Right renal cortex interstitium (tissue), 3 donors: ENCODE data around the gene ELL3. TPM values are rescaled to one million over a fixed set of nuclear protein-coding genes. Genes with fewer than 3 reads are reported as not detected.
"Not testable (repeated sequence)": the region's sequence is repeated elsewhere in the genome, so short reads cannot be mapped to it uniquely, and the experiment has no call there.

ENCODE experiments used
- DNase-seq, 3 donors: peaks; one replicate each; pipeline ENCODE4 v3.0.0-alpha.2; 2013; ENCODE audit warnings: low read depth in 3 of 3, low spot score in 2 of 3
- polyA plus RNA-seq, 3 donors: library from polyadenylated mRNA; unstranded; fragments of 120-200 nt; gene quantifications; one replicate each; pipeline ENCODE4 v1.2.1, GENCODE V29; 2013; ENCODE audit not compliant: insufficient read length in 3 of 3

Gene ELL3, protein sequence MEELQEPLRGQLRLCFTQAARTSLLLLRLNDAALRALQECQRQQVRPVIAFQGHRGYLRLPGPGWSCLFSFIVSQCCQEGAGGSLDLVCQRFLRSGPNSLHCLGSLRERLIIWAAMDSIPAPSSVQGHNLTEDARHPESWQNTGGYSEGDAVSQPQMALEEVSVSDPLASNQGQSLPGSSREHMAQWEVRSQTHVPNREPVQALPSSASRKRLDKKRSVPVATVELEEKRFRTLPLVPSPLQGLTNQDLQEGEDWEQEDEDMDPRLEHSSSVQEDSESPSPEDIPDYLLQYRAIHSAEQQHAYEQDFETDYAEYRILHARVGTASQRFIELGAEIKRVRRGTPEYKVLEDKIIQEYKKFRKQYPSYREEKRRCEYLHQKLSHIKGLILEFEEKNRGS
- 1 to 10 TPM; 3.9 to 4.6 (median 4.1) TPM for polyA plus RNA-seq

DNA sequence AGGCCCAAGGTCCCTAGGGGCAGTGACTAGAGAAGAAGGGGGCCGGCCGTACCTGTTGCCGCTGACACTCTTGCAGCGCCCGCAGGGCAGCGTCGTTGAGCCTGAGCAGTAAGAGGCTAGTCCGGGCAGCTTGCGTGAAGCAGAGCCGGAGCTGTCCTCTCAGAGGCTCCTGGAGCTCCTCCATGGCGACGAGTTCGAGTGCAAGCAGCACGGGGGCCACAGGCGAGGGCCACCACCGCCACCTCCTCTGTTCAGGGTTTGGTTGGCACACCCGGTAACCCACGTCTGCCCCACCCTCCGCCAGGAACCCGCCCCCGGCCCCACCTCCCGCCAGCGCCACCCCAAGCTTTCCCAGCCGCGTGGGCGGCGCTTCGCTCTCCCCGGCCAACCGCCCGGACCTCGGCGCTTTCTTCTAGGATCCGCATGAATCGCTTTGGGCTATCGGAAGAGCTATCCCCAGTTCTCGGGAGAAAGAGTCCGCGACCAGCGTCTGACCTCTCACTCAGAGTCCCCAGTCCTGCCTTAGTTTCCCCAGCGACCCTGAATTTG lies at the start of gene ELL3:
Gene ELL3, minus strand, starts transcription at position 249 of the 549 bp plus-strand sequence. Its CDS starts 65 bp downstream, at position 184.
- no peak for DNase-seq

DNA sequence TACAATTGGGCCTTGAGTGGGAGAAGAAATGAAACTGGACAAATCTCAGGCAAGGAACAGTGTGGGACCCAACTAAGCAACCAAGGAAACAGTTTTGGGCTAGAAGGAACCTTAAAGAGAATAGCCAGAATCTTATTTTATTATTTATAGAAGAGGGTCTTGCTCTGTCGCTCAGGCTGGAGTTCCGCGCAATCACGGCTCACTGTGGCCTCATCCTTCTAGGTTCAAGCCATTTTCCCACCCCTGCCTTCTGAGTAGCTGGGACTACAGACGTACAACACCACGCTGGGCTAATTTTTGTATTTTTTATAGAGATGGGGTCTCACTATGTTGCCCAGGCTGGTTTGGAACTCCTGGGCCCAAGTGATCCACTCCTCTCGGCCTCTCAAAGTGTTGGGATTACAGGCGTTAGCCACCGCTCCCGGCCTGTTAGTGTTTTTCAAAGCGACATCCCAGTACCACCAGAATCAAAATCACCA lies 49.3 kb upstream of the ELL3 start:
- no peak for DNase-seq

DNA sequence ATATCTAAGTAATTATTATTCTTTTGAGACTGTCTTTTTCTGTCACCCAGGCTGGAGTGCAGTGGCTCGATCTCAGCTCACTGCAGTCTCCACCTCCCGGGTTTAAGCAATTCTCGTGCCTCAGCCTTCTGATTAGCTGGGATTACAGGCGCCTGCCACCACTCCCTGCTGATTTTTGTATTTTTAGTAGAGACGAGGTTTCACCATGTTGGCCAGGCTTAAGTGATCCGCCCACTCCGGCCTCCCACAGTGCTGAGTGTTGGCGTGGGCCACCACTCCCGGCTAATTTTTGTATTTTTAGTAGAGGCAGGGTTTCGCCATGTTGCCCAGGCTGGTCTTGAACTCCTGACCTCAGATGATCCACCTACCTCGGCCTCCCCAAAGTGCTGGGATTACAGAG lies 48.5 kb upstream of the ELL3 start:
- not testable (repeated sequence) for DNase-seq

DNA sequence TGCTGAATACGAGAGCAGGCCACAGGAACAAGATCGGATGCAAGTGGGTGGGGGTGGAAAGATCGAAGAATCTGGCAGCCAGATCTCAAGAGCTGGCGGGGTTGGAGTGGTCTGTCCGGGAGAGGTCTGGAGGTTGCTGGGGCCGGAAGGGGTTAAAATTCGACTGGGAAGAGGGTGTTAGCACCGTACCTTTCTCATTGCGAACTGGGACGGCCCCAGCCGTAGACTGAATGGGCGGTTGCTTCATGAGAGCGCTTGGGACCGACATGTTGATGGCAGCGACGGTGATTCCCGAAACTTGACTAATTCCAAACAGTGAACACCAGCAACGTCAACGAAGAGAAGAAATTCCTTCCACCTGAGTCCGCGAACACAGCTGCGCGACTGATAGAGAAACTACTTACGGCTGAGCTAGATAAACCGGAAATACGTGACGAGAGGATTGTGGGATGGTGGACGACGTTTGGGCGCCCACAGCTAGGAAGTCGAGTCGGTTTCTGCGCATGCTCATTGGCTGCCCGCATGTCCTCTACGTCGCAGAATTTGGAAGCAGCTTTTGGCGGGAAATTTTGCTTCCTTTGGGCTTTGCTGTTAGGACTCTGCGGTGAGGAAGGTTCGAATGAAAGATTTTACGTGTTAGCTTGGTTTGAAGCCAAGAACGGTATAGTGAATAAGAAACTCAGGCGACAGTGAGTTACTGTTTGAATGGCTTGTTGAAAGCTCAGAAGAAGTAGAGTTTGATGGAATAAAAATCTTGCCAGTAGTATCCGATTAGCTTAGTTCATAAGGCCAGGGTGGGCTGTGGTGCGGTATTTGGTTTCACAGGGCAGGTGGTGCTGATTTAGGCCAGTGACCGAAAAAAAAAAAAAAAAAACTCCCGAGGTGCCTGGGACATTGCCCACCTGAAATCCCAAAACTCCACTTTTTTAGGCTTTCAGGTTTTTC lies 47.8 kb upstream of the ELL3 start, which contains the start of gene MFAP1:
Gene MFAP1, minus strand, starts transcription at position 389 of the 945 bp plus-strand sequence. Its CDS starts 121 bp downstream, at position 268.
- DNase-seq: peak; percentile 88 to 93 (median 89)

DNA sequence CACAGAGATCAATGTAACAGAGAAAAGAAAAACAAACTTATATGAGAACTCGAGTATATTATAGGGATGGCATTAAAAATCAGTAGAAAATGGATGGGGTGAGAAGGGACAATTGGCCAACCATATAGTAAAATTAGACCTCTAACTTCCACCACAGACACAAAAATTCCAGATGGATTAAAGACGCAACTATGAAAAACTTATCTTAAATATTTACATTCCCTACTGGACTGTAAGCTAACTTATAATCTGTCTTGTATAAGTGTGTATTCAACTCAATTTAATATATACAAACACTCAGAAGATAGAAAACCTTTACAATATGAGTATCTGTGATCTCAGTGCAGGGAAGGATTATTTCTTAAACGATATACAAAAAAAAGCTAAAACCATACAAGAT lies 44.7 kb upstream of the ELL3 start:
- DNase-seq: no peak

DNA sequence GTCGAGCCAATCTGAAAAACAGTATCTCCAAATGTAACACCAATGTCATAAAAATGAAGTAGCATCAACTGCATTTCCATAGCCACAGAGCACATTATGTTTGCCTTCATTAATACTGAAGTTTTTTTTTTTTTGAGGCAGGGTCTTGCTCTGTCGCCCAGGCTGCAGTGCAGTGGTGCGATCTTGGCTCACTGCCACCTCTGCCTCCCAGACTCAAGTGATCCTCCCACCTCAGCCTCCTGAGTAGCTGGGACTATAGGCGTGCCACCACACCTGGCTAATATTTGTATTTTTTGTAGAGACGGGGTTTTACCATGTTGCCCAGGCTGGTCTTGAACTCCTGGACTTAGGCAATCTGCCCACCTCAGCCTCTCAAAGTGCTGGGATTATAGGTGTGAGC lies 38.3 kb upstream of the ELL3 start:
- not testable (repeated sequence) for DNase-seq

DNA sequence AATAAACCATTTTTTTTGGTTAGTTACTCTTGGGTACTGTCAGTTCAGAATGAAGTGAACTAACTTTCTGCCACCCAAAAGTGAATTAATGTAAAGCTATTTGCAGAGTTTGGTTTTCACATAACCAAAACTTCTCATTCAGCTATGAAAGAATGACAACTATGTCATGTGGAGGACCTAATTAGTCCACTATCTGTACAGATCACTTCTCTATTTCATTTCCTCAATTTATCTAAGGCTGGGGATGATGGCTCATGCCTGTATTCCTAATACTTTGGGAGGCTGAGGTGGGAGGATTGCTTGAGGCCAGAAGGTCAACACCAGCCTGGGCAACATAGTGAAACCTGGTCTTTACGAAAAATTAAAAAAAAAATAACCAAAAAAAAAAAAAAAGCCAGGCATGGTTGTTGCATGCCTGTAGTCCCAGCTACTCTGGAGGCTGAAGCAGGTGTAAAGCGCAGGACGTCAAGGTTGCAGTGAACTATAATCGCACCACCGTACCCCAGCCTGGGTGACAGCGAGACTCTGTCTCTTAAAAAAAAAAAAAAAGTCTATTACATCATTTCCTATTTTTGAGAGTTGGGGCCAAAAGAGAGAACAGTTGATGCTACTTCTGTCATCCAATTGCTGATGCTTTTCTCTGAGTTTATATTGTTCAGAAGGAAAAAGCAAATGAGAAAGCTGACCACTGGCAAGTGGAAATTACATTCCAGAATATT lies 32.4 kb upstream of the ELL3 start:
- no peak for DNase-seq

DNA sequence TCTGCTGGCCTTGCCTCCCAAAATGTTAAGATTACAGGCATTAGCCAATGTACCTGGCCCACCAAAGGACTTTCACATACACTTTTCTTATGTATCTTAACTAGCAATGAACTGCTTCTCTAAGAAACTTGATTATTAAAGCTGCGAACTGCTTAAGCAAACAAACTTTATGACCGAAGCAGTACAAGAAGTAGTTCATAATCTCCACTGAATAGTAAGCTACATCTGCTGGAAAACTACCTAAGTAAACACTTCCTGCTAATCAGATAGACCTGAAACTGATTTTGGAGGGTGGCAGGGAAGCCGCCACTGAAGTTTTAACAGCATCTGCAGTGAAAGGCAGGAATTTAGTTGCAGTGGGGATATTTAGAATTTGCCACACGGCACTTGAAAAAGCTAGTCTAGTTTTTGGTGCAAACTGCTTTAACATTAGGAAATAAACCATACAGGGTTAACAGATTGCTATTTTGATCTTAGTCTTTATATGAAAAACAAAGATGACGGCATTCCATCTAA lies 31.7 kb upstream of the ELL3 start:
- no peak for DNase-seq

DNA sequence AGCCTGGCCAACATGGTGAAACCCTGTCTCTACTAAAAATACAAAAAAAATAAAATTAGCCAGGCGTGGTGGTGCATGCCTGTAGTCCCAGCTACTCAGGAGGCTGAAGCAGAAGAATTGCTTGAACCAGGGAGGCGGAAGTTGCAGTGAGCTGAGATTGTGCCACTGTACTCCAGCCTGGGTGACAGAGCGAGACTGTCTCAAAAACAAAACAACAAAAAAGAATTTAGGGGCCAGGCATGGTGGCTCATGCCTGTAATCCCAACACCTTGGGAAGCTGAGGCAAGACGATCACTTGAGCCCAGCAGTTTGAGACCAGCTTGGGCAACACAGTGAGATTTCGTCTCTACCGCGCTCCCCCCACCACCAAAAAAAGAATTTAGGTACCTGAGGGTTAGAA lies 25.9 kb upstream of the ELL3 start:
- DNase-seq: not testable (repeated sequence)

DNA sequence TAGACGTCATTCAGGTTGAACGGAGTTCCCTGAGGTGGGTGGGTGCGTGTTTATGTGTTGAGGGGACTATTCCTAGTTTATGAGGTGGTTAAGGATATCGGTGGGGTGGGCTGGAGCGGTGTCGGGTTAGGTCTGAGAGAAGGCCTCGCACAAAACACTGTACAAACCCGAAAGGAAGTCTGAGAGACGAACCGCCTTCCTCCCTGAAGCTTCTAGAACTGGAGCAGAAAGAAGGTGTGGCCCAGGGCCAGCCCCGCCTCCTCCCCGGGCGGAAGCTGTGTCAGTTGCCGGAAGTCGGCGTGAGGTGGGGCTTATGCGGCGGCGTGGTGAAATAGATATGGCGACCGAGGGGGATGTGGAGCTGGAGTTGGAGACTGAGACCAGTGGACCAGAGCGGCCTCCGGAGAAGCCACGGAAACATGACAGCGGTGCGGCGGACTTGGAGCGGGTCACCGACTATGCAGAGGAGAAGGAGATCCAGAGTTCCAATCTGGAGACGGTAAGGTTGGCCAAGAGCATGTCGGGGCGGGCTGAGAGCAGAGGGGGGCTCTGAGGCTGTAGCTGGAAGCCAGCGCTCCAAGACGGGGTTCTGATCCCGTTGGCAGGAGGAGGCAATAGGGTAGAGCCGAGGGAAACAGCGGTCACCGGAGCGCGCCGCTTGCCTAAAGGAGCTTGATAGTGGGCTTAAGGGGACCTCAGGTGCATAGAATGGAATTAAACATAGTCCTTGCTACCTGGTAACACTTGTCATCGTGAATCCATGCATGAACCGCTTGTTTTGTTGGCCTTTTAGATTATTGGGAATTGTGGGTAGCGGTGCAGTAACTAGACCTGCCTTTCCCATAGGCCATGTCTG lies 23.7 kb upstream of the ELL3 start, which contains the start of gene HYPK:
Gene HYPK, plus strand, starts transcription at position 314 of the 856 bp plus-strand sequence. Its CDS starts 24 bp downstream, at position 338.
- DNase-seq: peak in 1 of 3 donors; percentile 84

DNA sequence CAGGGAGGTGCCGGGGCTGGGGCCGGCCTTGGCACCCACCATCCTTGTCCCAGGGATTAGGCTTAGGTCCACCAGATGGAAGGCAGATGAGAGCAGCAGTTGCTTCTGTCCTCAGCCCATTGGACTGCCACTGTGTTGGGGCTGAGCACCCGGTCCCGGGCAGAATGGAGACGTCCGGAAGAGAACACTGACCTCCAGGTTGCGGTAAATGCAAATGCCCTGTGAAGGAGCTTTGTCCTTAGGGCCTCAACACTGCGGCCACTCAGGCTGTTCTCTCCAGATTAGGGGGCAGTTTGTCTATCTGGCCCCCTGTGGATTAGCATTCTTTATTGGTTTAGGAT lies 23.1 kb upstream of the ELL3 start, which contains the start of gene SERINC4:
Gene SERINC4, minus strand, starts transcription at position 276 of the 341 bp plus-strand sequence. Its CDS starts 234 bp downstream, at position 42.
- no peak for DNase-seq

DNA sequence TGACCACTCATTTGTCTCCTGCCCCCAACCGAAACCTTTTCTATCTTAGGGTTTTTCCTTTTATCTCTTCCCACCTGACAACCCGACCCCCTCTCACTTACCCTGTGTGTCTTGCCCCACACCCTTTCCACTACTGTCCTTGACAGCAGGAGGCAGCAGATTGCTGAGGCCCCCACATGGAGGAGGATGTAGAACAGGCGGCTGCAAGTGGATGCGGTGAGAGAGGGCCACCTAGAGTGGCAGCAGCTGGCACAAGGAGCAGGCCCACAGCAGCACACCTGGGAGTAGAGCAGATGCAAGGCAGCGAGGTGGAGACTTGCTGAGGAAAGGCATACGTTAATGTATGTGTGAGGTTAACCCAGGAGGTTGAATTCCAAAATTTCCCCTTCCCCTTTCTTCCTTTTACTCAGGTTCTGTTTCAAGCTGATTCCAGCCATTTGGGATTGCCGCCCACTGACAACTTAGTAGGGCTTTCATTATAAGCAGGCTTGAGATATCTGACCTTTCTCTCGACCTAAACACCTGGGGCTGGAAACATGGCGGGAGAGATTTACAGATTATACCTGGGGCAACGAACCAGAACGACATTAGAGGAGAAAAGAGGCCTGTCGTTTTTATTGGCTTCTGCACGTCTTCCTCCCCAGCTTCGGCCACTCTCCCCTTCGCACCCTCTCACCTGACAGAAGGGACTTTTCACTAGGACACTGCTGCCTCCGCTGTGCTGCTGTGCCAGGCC lies 22.6 kb upstream of the ELL3 start:
- DNase-seq: no peak

DNA sequence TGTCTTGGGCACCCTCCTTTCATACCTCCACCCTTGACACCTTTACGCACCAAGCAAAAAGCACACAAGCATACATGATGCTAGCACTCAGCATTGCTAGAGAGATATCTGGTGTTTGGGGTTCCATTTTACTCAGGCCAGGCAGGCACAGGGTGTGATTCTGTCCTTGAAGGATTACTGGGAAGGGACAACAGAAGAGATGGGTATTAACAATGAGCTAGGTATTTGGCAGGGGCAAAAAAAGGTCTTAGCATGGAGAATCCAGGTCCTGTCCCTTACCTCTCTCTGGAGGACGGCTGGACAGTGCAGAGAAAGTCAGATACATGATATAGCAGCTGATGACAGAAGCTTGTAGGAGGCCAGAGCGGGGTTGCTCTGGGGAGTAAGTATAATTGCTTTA lies 19.8 kb upstream of the ELL3 start:
- no peak for DNase-seq

DNA sequence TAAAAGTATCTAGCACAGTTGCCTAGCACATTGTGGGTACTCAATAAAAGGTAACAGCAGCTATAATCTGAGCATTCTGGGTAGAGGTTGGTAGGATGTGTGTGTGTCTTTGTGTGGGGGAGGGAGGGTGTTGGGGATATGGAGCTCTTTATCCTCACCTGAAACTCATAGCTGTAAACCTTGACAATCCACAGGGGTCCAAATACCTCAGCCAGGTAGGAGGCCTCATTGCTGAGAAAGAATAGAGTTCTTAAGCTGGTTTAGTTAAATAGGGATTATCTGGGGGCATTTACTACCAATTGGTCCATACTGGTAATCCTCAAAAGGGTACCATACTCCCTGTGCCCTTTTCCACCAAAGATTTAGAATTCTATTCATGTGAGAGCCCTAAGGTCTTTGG lies 19.2 kb upstream of the ELL3 start:
- DNase-seq: no peak

DNA sequence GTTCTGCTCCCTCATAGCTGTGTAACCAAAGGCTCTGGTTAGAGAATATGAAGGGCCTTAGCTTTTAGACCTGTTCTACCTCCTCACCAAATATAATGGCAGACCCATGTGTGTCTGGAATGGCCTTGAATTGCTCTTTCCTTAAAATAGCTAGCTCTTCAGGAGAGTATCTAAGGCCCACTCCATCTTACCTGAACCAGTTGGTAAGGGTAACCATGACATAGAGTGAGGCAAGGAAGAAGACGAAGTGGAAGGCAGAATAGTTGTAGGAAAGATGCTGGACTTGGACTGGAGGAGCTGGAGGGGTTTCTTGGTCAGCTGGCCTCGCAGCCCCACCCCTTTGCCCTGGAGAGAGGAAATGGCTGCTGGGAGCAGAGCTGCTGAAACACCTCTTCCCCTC lies 18.4 kb upstream of the ELL3 start:
- DNase-seq: no peak

DNA sequence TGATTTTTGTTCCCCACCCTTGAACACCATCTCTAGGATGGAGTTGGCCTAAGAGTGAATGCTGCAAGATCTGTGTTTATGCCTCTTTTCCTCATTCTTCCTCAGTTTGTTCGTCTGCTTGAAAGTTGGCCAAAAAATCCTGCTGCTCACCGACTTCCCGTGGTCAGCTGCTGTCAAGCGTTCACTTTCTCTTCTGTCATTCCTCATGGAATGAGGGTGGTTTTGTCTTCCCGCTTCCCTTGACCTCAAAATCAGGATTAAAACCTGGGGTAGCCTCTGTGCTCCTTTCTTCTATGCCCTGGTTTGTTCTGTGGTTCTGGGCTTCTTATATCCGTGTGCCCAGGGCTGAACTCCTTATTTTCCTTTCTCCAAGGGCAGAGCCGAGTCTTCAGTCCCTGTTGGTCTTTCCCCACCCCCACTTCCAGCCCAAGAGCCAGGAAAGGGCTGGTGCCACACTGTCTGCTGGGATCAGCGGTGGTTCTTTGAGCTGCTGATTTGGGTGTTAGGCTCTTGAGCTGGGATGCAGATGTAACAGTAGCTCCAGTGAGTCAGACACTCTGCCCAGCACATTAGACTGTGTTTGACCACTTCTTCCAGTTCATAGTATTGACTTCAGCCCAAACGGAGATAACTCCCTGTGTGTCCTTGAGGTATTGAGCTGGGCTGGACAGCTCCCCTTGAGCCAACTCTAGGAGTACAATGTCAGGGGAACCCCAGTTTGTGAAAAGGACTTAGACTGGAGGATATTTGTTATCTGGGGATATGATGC lies 17.7 kb upstream of the ELL3 start:
- DNase-seq: no peak

DNA sequence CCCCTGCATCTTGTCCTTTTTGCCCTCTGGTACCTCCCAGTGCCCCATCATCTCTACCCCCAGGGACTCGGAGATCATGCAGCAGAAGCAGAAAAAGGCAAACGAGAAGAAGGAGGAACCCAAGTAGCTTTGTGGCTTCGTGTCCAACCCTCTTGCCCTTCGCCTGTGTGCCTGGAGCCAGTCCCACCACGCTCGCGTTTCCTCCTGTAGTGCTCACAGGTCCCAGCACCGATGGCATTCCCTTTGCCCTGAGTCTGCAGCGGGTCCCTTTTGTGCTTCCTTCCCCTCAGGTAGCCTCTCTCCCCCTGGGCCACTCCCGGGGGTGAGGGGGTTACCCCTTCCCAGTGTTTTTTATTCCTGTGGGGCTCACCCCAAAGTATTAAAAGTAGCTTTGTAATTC lies 16.9 kb upstream of the ELL3 start:
- DNase-seq: no peak
